Thyroid gland (tissue), 4 donors: ENCODE results near the gene KIAA1671.

Experiments
- POLR2A ChIP-seq, 2 donors: fragments of 450-650 bp; IDR thresholded peaks; one replicate each; pipeline ENCODE4 v1.6.1; 2017; ENCODE audit warnings: antibody characterized with exemption in 2 of 2, mild to moderate bottlenecking in 2 of 2, moderate library complexity in 1 of 2
- TF ChIP-seq, protein P1 (sequence below), 6 experiments: fragments of 200-600 bp in 3 of 6; fragments of 450-650 bp in 3 of 6; sonication (generic) in 3 of 6; IDR thresholded peaks; one replicate each; pipeline ENCODE4 v1.5.1; 2016 to 2019; ENCODE audit warnings: antibody characterized with exemption in 6 of 6, mild to moderate bottlenecking in 2 of 6, inconsistent platforms in 1 of 6, moderate library complexity in 1 of 6

DNA sequence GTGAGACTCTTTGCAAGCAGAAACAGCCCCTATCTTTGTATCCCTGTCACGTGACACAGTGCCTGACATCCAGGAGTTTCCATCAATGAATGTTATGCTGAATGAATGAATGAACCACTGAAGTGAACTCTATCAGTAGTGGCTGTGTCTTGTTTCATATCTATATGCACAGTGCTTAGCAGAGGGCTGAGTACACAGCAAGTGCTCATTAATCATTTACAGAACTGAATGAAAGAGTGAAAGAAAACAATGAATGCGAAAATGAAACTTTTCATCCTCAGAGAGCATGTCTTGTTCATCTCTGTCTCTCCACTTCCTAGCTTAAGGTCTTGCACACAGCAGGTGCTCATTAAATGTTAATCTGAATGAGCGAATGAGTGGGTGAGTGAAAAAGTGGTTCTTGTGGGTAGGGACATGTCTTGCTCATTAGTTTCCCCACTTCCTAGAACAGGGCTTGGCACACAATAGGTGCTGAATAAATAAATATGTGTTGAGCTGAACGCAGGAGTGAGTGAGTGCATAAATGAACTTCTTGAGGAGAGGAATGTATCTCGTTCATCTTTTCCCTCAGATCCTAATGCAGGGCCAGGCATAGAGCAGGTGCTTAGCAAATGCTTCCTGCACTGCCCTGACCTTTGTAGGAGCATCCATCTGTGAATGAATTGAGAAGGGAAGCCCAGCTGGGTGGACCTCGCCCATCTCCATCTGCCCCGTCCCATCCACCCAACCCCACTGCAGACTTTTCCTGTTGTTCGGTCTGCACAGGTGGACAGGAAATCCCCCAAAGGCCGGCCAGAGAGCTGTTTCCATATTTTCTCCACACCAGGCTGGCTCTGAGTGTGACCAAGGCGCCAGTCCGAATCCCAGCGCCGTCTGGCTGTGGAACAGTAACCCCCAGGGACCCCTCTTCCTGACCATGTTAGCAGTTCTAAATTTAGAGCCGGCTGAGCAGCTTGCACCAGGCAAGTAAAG lies 133.7 kb downstream of the KIAA1671 start:
- TF ChIP-seq, protein P1, sequence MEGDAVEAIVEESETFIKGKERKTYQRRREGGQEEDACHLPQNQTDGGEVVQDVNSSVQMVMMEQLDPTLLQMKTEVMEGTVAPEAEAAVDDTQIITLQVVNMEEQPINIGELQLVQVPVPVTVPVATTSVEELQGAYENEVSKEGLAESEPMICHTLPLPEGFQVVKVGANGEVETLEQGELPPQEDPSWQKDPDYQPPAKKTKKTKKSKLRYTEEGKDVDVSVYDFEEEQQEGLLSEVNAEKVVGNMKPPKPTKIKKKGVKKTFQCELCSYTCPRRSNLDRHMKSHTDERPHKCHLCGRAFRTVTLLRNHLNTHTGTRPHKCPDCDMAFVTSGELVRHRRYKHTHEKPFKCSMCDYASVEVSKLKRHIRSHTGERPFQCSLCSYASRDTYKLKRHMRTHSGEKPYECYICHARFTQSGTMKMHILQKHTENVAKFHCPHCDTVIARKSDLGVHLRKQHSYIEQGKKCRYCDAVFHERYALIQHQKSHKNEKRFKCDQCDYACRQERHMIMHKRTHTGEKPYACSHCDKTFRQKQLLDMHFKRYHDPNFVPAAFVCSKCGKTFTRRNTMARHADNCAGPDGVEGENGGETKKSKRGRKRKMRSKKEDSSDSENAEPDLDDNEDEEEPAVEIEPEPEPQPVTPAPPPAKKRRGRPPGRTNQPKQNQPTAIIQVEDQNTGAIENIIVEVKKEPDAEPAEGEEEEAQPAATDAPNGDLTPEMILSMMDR (IDR thresholded peaks at IDR 0.05): no peak
- no peak for TF ChIP-seq POLR2A (IDR thresholded peaks at IDR 0.05)
